Mesenteric fat pad (tissue), 1 donor: ENCODE results near the gene ZNF839. TPM values are rescaled to one million over a fixed set of nuclear protein-coding genes. Genes with fewer than 3 reads are reported as not detected.

Source experiments
- DNase-seq: peaks from one replicate; pipeline ENCODE4 v3.0.0-alpha.2; 2020; ENCODE audit warnings: low spot score
- total RNA-seq: library from RNA; stranded (reverse); fragmentation: NEBNext Ultra II Directional; extraction: Animal tissue kit (Norgen Biotek cat#: 25700); gene quantifications from one replicate; pipeline ENCODE4 v1.2.1, GENCODE V29; 2021
- donor health status: DM: yes; HTN: yes; CAD: no.

The ZNF839 gene
- total RNA-seq, 1 donor from 2014 or later: 7.4 TPM

DNA sequence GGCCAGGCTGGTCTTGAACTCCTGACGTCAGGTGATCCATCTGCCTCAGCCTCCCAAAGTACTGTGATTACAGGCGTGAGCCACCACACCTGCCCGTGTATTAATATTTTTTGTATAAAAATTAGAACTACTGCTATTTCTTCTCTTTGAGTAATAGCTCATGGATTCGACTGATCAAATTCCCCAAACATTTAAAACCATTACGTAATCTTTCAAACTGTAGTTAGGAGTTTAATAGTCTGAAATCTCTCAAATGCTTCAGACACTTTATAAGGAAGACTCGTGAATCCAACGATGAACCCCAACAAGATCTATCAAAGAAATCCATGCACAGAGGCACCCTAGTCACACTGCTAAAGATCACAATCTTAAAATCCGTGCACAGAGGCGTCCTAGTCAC, 59.3 kb downstream of the ZNF839 start:
- DNase-seq: no peak

DNA sequence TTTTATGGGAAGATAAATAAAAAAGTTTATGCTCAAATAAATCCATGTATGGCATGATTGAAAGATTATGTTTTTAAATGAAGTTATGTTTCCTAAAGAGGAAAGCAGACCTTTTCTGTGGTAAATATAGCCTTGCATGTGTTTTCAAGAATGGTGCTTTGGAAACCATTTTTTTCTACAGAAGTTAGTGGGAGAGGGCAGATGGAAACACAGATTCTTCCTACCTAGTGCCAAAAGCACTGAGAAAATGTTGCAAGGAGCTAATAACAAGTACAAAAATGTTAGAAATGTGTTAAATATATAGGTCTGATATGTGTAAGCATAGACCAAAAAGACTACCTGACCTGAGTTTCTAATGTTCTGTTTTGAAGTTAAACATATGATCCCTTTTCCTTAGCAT, 67.5 kb downstream of the ZNF839 start:
- DNase-seq: no peak

GRCh38 chr14:102389246-102389645, 69.7 kb downstream of the ZNF839 start:
- DNase-seq: no peak

GRCh38 chr14:102390064-102390855, 70.7 kb downstream of the ZNF839 start:
- DNase-seq: no peak

Other genes starting within 250 kb of the ZNF839 start
- 473 TPM for gene HSP90AA1, start 232.7 kb upstream of the ZNF839 start, total RNA-seq
- gene WDR20, start 179.8 kb upstream of the ZNF839 start, total RNA-seq: 34.1 TPM
- 13.9 TPM for gene MOK, start 14.6 kb upstream of the ZNF839 start, total RNA-seq
- gene CINP, start 43.1 kb downstream of the ZNF839 start, total RNA-seq: 34.1 TPM
- 29.5 TPM for gene TECPR2, start 43.2 kb downstream of the ZNF839 start, total RNA-seq
- gene ANKRD9, start 190.0 kb downstream of the ZNF839 start, total RNA-seq: 26.0 TPM